HepG2 (cell line): ENCODE results near the gene DENND4C. TPM values are rescaled to one million over a fixed set of nuclear protein-coding genes. Genes with fewer than 3 reads are reported as not detected.

ENCODE experiments used
- IRX3 ChIP-seq: sonication (generic); formaldehyde crosslinking; IDR thresholded peaks from 2 replicates; pipeline ENCODE4 v1.8.1; 2023; ENCODE audit warnings: mild to moderate bottlenecking, low read depth, missing genetic modification reagents, borderline replicate concordance
- KLF6 ChIP-seq: IDR thresholded peaks from 2 replicates; pipeline ENCODE4 v1.8.0; 2016; ENCODE audit warnings: missing biosample characterization, missing genetic modification reagents
- NFE2 ChIP-seq: sonication (generic); formaldehyde crosslinking; IDR thresholded peaks from 2 replicates; pipeline ENCODE4 v1.4.0; 2020; ENCODE audit warnings: missing genetic modification reagents
- NR2F2 ChIP-seq: IDR thresholded peaks from 2 replicates; pipeline ENCODE4 v1.6.1; 2012; ENCODE audit warnings: low read depth, inconsistent platforms, borderline replicate concordance
- POLR2AphosphoS2 ChIP-seq: IDR thresholded peaks from 2 replicates; pipeline ENCODE4 v1.6.1; 2011; ENCODE audit warnings: low read depth, low read length, improper control_type of control experiment
- RARA ChIP-seq: IDR thresholded peaks from 2 replicates; pipeline ENCODE4 v1.6.1; 2016; ENCODE audit warnings: missing genetic modification reagents, missing compliant biosample characterization
- SMARCC2 ChIP-seq: fragments of 450-650 bp; IDR thresholded peaks from 2 replicates; pipeline ENCODE4 v1.6.1; 2017; ENCODE audit warnings: antibody characterized with exemption, mild to moderate bottlenecking
- TAF1 ChIP-seq: sonication (generic); formaldehyde crosslinking; IDR thresholded peaks from 2 replicates; pipeline ENCODE4 v1.4.0; 2020; ENCODE audit warnings: missing genetic modification reagents
- U2AF2 ChIP-seq: fragments of 200-400 bp; formaldehyde crosslinking; IDR thresholded peaks from 2 replicates; pipeline ENCODE4 v1.6.1; 2017; ENCODE audit warnings: low read depth, mild to moderate bottlenecking, low read length
- ZBTB8A ChIP-seq: sonication (generic); formaldehyde crosslinking; IDR thresholded peaks from 2 replicates; pipeline ENCODE4 v1.4.0; 2020; ENCODE audit warnings: mild to moderate bottlenecking, low read depth, missing genetic modification reagents, borderline replicate concordance
- ZNF136 ChIP-seq: sonication (generic); formaldehyde crosslinking; IDR thresholded peaks from 2 replicates; pipeline ENCODE4 v1.8.1; 2022; ENCODE audit warnings: low read depth, mild to moderate bottlenecking, moderate library complexity, missing genetic modification reagents
- ZNF367 ChIP-seq: sonication (generic); formaldehyde crosslinking; IDR thresholded peaks from 2 replicates; pipeline ENCODE4 v1.4.0; 2020; ENCODE audit warnings: missing genetic modification reagents, borderline replicate concordance
- ZNF549 ChIP-seq: sonication (generic); formaldehyde crosslinking; IDR thresholded peaks from 2 replicates; pipeline ENCODE4 v1.5.0; 2020; ENCODE audit warnings: missing genetic modification reagents
- ZNF670 ChIP-seq: sonication (generic); formaldehyde crosslinking; IDR thresholded peaks from 2 replicates; pipeline ENCODE4 v1.8.0; 2022; ENCODE audit warnings: mild to moderate bottlenecking, missing genetic modification reagents, borderline replicate concordance
- ZNF713 ChIP-seq: sonication (generic); formaldehyde crosslinking; IDR thresholded peaks from 2 replicates; pipeline ENCODE4 v1.4.0; 2020; ENCODE audit warnings: mild to moderate bottlenecking, missing genetic modification reagents
- ZNF883 ChIP-seq: sonication (generic); formaldehyde crosslinking; IDR thresholded peaks from 2 replicates; pipeline ENCODE4 v1.5.1; 2020; ENCODE audit warnings: mild to moderate bottlenecking, missing genetic modification reagents; ENCODE audit errors: not compliant biosample characterization
- polyA plus RNA-seq, 8 experiments: library from polyadenylated mRNA; depleted of rRNA in 3 of 8; stranded (reverse) in 7 of 8; unstranded in 1 of 8; fragments of >200 nt; fragmentation: Illumina TruSeq in 4 of 8; extraction: Trizol in 4 of 8; gene quantifications; 2 replicates each; pipeline versions ENCODE4 v1.2.1 to v1.2.3, GENCODE V29; 2011 to 2016; ENCODE audit warnings: low read depth in 4 of 8, missing spikeins in 1 of 8, mixed read lengths in 1 of 8; ENCODE audit not compliant: insufficient read depth in 1 of 8
- total RNA-seq, 5 experiments: library from RNA; depleted of rRNA; stranded (reverse); fragments of >200 nt; fragmentation: Illumina TruSeq; extraction: Trizol; gene quantifications; 2 replicates each; pipeline ENCODE4 v1.2.3, GENCODE V29; 2016; ENCODE audit warnings: low read depth in 1 of 5
- TF ChIP-seq, protein P1 (sequence below): sonication (generic); formaldehyde crosslinking; IDR thresholded peaks from 2 replicates; pipeline ENCODE4 v1.4.0; 2020; ENCODE audit warnings: missing genetic modification reagents
- TF ChIP-seq, protein P2 (sequence below): sonication (generic); formaldehyde crosslinking; IDR thresholded peaks from 2 replicates; pipeline ENCODE4 v1.8.0; 2022; ENCODE audit warnings: missing genetic modification reagents, low read depth, mild to moderate bottlenecking, borderline replicate concordance
- TF ChIP-seq, protein P3 (sequence below): sonication (generic); formaldehyde crosslinking; IDR thresholded peaks from 2 replicates; pipeline ENCODE4 v1.5.0; 2020; ENCODE audit warnings: missing genetic modification reagents
- TF ChIP-seq, protein P4 (sequence below): sonication (generic); formaldehyde crosslinking; IDR thresholded peaks from 2 replicates; pipeline ENCODE4 v1.4.0; 2020; ENCODE audit warnings: mild to moderate bottlenecking, missing genetic modification reagents
- TF ChIP-seq, protein P5 (sequence below): sonication (generic); formaldehyde crosslinking; IDR thresholded peaks from 2 replicates; pipeline ENCODE4 v1.4.0; 2020; ENCODE audit warnings: missing genetic modification reagents, borderline replicate concordance

Gene DENND4C
- total and polyA plus RNA-seq, 2 of the 13 experiments (the other 11 are each of a cell fraction or from before 2014, with no cell fraction given): 19.1 to 27.2 TPM

DNA sequence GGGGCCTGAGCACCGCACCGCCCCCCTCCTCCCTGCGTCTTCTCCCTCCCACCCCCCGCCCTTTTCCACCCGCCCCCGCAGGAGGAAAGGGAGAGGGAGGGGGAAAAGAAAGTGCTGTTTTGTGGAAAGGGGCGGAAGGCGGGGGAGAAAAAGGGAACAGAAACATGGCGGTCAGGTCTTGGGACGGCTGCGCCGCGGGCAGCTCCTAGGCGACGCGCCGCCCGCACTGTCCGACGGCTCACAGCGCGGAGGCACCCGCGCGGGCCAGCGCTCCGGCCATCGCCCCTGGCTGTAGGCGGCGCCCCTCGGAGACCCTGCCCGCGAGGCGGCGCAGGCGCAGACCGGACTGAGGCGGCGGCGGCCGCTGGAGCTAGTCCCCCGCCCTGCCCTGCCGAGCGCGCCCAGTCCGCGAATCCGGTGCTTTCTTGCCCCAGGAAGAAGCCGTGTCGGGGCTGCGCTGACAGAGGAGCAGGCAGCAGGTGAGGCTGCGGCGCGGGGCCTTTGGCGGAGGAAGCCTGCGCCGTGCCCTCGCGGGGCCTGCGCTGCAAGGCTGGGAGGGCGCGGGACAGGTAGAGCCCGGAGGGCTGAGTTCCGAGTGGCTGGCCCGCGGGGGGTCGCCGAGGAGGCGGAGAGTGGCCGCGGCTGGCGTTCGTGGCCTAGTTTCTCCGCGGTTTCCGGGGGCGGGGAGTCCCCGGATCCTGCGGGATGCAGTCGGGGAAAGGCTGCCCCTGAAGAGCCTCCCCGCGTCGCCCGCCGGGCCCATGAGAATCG lies at the start of gene DENND4C (continued):
- TF ChIP-seq NFE2 (CRISPR knock-in tag) (no peak), IRX3 (CRISPR knock-in tag) (peak; percentile 74; the same call in 1 of the 2 replicates), KLF6 (CRISPR knock-in tag) (0 out of 2 replicates have a peak, but pooled peaks have one; percentile 73), ZNF670 (CRISPR knock-in tag) (peak; percentile 60; the same call in 1 of the 2 replicates), POLR2AphosphoS2 (no peak), NR2F2 (0 out of 2 replicates have a peak, but pooled peaks have one; percentile 33), ZNF367 (CRISPR knock-in tag) (no peak; the same call in 1 of the 2 replicates), TAF1 (CRISPR knock-in tag) (peak; percentile 89), ZBTB8A (CRISPR knock-in tag) (no peak), SMARCC2 (no peak), RARA (no peak; the same call in 1 of the 2 replicates), ZNF549 (CRISPR knock-in tag) (0 out of 2 replicates have a peak, but pooled peaks have one; percentile 10), U2AF2 (no peak), ZNF136 (CRISPR knock-in tag) (no peak), ZNF883 (CRISPR knock-in tag) (peak; percentile 45), ZNF713 (CRISPR knock-in tag) (0 out of 2 replicates have a peak, but pooled peaks have one; percentile 63)
- TF ChIP-seq, protein P1, sequence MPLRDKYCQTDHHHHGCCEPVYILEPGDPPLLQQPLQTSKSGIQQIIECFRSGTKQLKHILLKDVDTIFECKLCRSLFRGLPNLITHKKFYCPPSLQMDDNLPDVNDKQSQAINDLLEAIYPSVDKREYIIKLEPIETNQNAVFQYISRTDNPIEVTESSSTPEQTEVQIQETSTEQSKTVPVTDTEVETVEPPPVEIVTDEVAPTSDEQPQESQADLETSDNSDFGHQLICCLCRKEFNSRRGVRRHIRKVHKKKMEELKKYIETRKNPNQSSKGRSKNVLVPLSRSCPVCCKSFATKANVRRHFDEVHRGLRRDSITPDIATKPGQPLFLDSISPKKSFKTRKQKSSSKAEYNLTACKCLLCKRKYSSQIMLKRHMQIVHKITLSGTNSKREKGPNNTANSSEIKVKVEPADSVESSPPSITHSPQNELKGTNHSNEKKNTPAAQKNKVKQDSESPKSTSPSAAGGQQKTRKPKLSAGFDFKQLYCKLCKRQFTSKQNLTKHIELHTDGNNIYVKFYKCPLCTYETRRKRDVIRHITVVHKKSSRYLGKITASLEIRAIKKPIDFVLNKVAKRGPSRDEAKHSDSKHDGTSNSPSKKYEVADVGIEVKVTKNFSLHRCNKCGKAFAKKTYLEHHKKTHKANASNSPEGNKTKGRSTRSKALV (CRISPR knock-in tag): peak; percentile 66
- TF ChIP-seq, protein P2, sequence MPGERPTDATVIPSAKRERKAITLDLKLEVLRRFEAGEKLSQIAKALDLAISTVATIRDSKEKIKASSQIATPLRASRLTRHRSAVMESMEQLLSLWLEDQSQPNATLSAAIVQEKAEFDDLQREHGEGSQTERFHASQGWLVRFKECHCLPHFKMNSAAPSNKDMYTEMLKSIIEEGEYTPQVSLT (CRISPR knock-in tag): no peak; the same call in 1 of the 2 replicates
- TF ChIP-seq, protein P3, sequence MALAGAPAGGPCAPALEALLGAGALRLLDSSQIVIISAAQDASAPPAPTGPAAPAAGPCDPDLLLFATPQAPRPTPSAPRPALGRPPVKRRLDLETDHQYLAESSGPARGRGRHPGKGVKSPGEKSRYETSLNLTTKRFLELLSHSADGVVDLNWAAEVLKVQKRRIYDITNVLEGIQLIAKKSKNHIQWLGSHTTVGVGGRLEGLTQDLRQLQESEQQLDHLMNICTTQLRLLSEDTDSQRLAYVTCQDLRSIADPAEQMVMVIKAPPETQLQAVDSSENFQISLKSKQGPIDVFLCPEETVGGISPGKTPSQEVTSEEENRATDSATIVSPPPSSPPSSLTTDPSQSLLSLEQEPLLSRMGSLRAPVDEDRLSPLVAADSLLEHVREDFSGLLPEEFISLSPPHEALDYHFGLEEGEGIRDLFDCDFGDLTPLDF (CRISPR knock-in tag): peak; percentile 68; the same call in 1 of the 2 replicates
- TF ChIP-seq, protein P4, sequence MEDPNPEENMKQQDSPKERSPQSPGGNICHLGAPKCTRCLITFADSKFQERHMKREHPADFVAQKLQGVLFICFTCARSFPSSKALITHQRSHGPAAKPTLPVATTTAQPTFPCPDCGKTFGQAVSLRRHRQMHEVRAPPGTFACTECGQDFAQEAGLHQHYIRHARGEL (CRISPR knock-in tag): no peak
- TF ChIP-seq, protein P5, sequence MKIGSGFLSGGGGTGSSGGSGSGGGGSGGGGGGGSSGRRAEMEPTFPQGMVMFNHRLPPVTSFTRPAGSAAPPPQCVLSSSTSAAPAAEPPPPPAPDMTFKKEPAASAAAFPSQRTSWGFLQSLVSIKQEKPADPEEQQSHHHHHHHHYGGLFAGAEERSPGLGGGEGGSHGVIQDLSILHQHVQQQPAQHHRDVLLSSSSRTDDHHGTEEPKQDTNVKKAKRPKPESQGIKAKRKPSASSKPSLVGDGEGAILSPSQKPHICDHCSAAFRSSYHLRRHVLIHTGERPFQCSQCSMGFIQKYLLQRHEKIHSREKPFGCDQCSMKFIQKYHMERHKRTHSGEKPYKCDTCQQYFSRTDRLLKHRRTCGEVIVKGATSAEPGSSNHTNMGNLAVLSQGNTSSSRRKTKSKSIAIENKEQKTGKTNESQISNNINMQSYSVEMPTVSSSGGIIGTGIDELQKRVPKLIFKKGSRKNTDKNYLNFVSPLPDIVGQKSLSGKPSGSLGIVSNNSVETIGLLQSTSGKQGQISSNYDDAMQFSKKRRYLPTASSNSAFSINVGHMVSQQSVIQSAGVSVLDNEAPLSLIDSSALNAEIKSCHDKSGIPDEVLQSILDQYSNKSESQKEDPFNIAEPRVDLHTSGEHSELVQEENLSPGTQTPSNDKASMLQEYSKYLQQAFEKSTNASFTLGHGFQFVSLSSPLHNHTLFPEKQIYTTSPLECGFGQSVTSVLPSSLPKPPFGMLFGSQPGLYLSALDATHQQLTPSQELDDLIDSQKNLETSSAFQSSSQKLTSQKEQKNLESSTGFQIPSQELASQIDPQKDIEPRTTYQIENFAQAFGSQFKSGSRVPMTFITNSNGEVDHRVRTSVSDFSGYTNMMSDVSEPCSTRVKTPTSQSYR: peak; percentile 25; the same call in 1 of the 2 replicates
